Fibroblast of skin of scalp (primary cell): ENCODE measurements around the gene FAM20B. TPM values are rescaled to one million over a fixed set of nuclear protein-coding genes. Genes with fewer than 3 reads are reported as not detected.
"Not testable (repeated sequence)": the region's sequence is repeated elsewhere in the genome, so short reads cannot be mapped to it uniquely, and the experiment has no call there.

ENCODE experiments used
- DNase-seq: peaks from one replicate; pipeline ENCODE4 v3.0.0-alpha.2; 2013
- polyA plus RNA-seq, 2 experiments: library from polyadenylated mRNA; unstranded; fragments of 120-200 nt; gene quantifications; one replicate each; pipeline ENCODE4 v1.2.1, GENCODE V29; 2013; ENCODE audit not compliant: insufficient read length in 2 of 2

The FAM20B gene
- polyA plus RNA-seq (2013, experiment 1 of 2; ENCODE audit: insufficient read length) = 21.8 TPM
- 24.8 TPM for polyA plus RNA-seq (2013, experiment 2 of 2; ENCODE audit: insufficient read length)

- peak; percentile 94 for DNase-seq
Observed at GRCh38 chr1:179025125-179025974, at the start of gene FAM20B. Gene FAM20B (plus strand): TSS chr1:179025894. CDS start chr1:179043848, 17,954 bp downstream.

GRCh38 chr1:178976541-178976940 is 49.2 kb upstream of the FAM20B start:
- no peak for DNase-seq

- DNase-seq = no peak
Observed at GRCh38 chr1:178986204-178986603, 39.5 kb upstream of the FAM20B start.

- not testable (repeated sequence) for DNase-seq
Observed at GRCh38 chr1:178988198-178988597, 37.5 kb upstream of the FAM20B start.

GRCh38 chr1:178993559-178993958 is 32.1 kb upstream of the FAM20B start:
- DNase-seq = no peak

- no peak for DNase-seq
Observed at GRCh38 chr1:178997428-178997827, 28.3 kb upstream of the FAM20B start.

GRCh38 chr1:178998295-178998694 is 27.4 kb upstream of the FAM20B start:
- no peak for DNase-seq

- DNase-seq = no peak
Observed at GRCh38 chr1:178999061-178999460, 26.6 kb upstream of the FAM20B start.

- no peak for DNase-seq
Observed at GRCh38 chr1:179001451-179001850, 24.2 kb upstream of the FAM20B start.

GRCh38 chr1:179002064-179002463 is 23.6 kb upstream of the FAM20B start:
- not testable (repeated sequence) for DNase-seq

- DNase-seq = peak; percentile 70
Observed at GRCh38 chr1:179002552-179003345, 22.9 kb upstream of the FAM20B start.

- DNase-seq = no peak
Observed at GRCh38 chr1:179003512-179004066, 22.1 kb upstream of the FAM20B start.

- DNase-seq = no peak
Observed at GRCh38 chr1:179007233-179007632, 18.5 kb upstream of the FAM20B start.

- DNase-seq = no peak
Observed at GRCh38 chr1:179010671-179011070, 15.0 kb upstream of the FAM20B start.

- DNase-seq = peak; percentile 53
Observed at GRCh38 chr1:179012038-179012437, 13.7 kb upstream of the FAM20B start.

- DNase-seq = no peak
Observed at GRCh38 chr1:179014123-179014522, 11.6 kb upstream of the FAM20B start.

GRCh38 chr1:179015396-179015795 is 10.3 kb upstream of the FAM20B start:
- no peak for DNase-seq

- DNase-seq = peak; percentile 92
Observed at GRCh38 chr1:179016706-179017382, 8.8 kb upstream of the FAM20B start.

- peak; percentile 32 for DNase-seq
Observed at GRCh38 chr1:179017383-179018326, 8.0 kb upstream of the FAM20B start.

GRCh38 chr1:179021873-179022272 is 3.8 kb upstream of the FAM20B start:
- peak; percentile 46 for DNase-seq

- no peak for DNase-seq
Observed at GRCh38 chr1:179023946-179024650, 1.6 kb upstream of the FAM20B start.
